Cardiac muscle cell (in vitro differentiated cells and primary cell): ENCODE results near the gene SF3B2. TPM values are rescaled to one million over a fixed set of nuclear protein-coding genes. Genes with fewer than 3 reads are reported as not detected.

Experiments used
- DNase-seq, 2 donors: peaks; one replicate each; pipeline versions ENCODE4 v3.0.0 to v3.0.0-alpha.2; 2010 to 2017; ENCODE audit warnings: low read depth in 1 of 2, low spot score in 1 of 2
- H3K27ac ChIP-seq: fragments of 200-600 bp; sonication (generic); 2 replicates; pipeline ENCODE4 v1.5.1; 2016
- H3K27me3 ChIP-seq: fragments of 200-600 bp; sonication (generic); 2 replicates; pipeline ENCODE4 v1.6.0; 2016; ENCODE audit warnings: control low read depth
- H3K36me3 ChIP-seq: fragments of 200-600 bp; sonication (generic); 2 replicates; pipeline ENCODE4 v1.5.1; 2016; ENCODE audit warnings: control low read depth
- H3K4me1 ChIP-seq: fragments of 200-600 bp; sonication (generic); 2 replicates; pipeline ENCODE4 v1.8.1; 2017; ENCODE audit warnings: low read depth, mild to moderate bottlenecking, mixed run types
- H3K4me3 ChIP-seq: fragments of 200-600 bp; sonication (generic); 2 replicates; pipeline ENCODE4 v1.5.1; 2016; ENCODE audit warnings: mild to moderate bottlenecking
- H3K9me3 ChIP-seq: fragments of 200-600 bp; sonication (generic); 2 replicates; pipeline ENCODE4 v1.5.1; 2017; ENCODE audit warnings: low read depth, mild to moderate bottlenecking, control low read depth
- CTCF ChIP-seq: IDR thresholded peaks from 2 replicates; pipeline ENCODE4 v1.5.1; 2012; ENCODE audit warnings: low read depth, mild to moderate bottlenecking, low read length
- polyA plus RNA-seq: library from polyadenylated mRNA; unstranded; fragments of >200 nt; fragmentation: Nextera tagmentation; extraction: Ambion mirVana; gene quantifications from 2 replicates; pipeline ENCODE4 v1.2.1, GENCODE V29; 2016
- total RNA-seq: library from RNA; depleted of rRNA; stranded (reverse); fragments of >200 nt; gene quantifications from 2 replicates; pipeline ENCODE4 v1.2.3, GENCODE V29; 2016

SF3B2 gene, protein sequence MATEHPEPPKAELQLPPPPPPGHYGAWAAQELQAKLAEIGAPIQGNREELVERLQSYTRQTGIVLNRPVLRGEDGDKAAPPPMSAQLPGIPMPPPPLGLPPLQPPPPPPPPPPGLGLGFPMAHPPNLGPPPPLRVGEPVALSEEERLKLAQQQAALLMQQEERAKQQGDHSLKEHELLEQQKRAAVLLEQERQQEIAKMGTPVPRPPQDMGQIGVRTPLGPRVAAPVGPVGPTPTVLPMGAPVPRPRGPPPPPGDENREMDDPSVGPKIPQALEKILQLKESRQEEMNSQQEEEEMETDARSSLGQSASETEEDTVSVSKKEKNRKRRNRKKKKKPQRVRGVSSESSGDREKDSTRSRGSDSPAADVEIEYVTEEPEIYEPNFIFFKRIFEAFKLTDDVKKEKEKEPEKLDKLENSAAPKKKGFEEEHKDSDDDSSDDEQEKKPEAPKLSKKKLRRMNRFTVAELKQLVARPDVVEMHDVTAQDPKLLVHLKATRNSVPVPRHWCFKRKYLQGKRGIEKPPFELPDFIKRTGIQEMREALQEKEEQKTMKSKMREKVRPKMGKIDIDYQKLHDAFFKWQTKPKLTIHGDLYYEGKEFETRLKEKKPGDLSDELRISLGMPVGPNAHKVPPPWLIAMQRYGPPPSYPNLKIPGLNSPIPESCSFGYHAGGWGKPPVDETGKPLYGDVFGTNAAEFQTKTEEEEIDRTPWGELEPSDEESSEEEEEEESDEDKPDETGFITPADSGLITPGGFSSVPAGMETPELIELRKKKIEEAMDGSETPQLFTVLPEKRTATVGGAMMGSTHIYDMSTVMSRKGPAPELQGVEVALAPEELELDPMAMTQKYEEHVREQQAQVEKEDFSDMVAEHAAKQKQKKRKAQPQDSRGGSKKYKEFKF
- total RNA-seq, result 196 and 210 TPM in 2 replicates
- 184 and 189 TPM in 2 replicates for polyA plus RNA-seq

DNA sequence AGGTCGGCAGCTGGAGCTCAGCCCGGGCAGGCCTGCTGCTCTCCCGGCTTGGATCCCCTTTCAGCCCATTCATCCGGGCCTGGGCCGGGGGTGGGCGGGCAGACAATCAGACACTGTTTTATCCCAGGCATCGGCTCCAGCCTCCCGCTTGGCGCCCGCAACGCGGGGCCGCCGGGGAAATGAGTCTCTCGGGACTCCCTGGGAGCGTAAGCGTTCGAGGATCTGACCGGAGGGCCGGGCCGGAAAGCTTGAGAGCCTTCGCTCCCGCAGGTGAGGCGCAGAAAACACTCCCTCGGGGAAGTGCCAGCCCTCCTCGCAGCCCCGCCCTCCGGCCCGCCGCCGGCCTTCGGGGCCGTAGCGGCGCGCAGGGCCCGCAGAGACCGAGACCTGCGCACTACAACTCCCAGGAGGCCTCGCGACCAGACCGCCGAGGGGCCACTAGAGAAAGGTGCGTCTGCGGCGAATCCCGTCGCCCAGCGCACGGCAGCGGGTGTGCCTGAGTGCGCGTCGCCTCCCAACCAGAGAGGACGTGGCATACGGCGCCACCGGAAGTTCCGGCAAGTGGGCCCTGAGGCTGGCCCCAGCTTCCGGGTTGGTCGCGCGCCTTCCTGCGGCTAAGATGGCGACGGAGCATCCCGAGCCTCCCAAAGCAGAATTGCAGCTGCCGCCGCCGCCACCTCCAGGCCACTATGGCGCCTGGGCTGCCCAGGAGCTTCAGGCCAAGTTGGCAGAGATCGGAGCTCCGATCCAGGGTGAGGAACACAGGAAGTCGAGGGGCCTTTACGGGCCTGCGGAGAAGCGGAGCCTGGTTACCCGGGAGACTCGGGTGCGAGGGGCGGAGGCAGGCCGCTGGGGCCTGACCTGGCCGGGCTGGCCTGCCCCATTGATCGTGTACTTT, at the start of gene SF3B2:
Gene SF3B2 (plus strand): TSS at position 599 of the 898 bp plus-strand sequence. CDS start 21 bp downstream, at position 620.
- peak within 1 kb of the TSS; percentile 85 for H3K4me3 ChIP-seq
- H3K9me3 ChIP-seq, result no peaks in the 10 kb centered on the region
- peaks cover 26% of the 10 kb centered on the region for H3K4me1 ChIP-seq
- DNase-seq, result peak; percentile 98 to 99
- H3K27me3 ChIP-seq, result no peaks in the 10 kb centered on the region
- H3K36me3 ChIP-seq, result peaks cover 22% of the 10 kb centered on the region
- H3K27ac ChIP-seq, result peak within 1 kb of the TSS; percentile 92
- TF ChIP-seq CTCF, result no peak

DNA sequence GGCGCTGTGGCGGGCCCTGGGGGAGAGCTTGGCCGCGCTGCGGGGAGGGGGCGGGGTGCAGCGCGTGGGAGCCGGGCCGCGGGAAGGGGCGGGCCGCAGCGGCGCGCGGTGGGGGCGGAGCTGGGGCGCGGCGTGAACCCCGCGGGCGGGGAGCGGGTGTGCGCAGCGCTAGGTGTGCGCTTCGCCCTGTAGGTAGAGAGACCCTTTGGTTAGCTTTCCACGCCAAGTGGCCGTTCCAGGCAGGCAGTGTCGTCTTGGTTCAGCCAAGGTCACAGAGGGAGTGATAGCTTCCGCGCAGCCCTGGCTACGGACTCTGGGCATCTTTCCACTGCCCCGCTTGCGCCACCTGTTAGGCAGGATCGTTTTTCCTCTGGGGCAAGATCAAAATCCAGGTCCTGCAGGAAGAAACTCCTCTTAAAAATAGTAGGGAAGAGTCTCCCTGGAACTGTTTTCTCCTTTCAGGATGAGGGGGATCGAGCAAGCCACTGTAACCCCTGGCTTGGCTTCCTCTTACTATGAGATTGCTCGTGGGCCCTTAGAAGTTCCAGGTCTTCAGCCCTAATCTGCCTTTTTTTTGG, 49.4 kb upstream of the SF3B2 start:
- Histone ChIP-seq H3K9me3 (no peaks in the 10 kb centered on the region), H3K27ac (peak overlapping the region; percentile 98), H3K4me3 (peak overlapping the region; percentile 55), H3K4me1 (no peaks in the 10 kb centered on the region), H3K36me3 (peaks cover 26% of the 10 kb centered on the region), H3K27me3 (no peaks in the 10 kb centered on the region)
- no peak for TF ChIP-seq CTCF
- peak; percentile 57 for DNase-seq

- H3K9me3 ChIP-seq, result no peaks in the 10 kb centered on the region
- peak overlapping the region; percentile 55 for H3K4me3 ChIP-seq
- peaks cover 22% of the 10 kb centered on the region for H3K36me3 ChIP-seq
- H3K27ac ChIP-seq, result peak overlapping the region; percentile 98
- no peak for TF ChIP-seq CTCF
- DNase-seq, result no peak
- no peaks in the 10 kb centered on the region for H3K4me1 ChIP-seq
- no peaks in the 10 kb centered on the region for H3K27me3 ChIP-seq
Observed at GRCh38 chr11:66003291-66003690, 48.9 kb upstream of the SF3B2 start.

- Histone ChIP-seq H3K27ac (no peak overlapping the region), H3K4me1 (no peaks in the 10 kb centered on the region), H3K4me3 (no peak overlapping the region), H3K9me3 (no peaks in the 10 kb centered on the region), H3K36me3 (peaks cover 13% of the 10 kb centered on the region), H3K27me3 (no peaks in the 10 kb centered on the region)
- no peak for DNase-seq
- TF ChIP-seq CTCF, result no peak
Observed at GRCh38 chr11:66004186-66004585, 48.0 kb upstream of the SF3B2 start.
